M059J (cell line): ENCODE results near the gene MCM5. TPM values are rescaled to one million over a fixed set of nuclear protein-coding genes. Genes with fewer than 3 reads are reported as not detected.
A peak's percentile ranks its signal among the peaks of the same experiment; 100 is the strongest.
"Not testable (repeated sequence)": the region's sequence is repeated elsewhere in the genome, so short reads cannot be mapped to it uniquely, and the experiment has no call there.

ENCODE experiments used
- DNase-seq: peaks from one replicate; pipeline ENCODE4 v3.0.0-alpha.2; 2012; ENCODE audit warnings: low read depth
- total RNA-seq: library from RNA; depleted of rRNA; stranded (reverse); fragments of >200 nt; shearing (Covaris generic); gene quantifications from 2 replicates; pipeline ENCODE4 v1.2.3, GENCODE V29; 2014

The MCM5 gene
- total RNA-seq, 1 experiment from 2014 or later = 88.6 TPM

DNA sequence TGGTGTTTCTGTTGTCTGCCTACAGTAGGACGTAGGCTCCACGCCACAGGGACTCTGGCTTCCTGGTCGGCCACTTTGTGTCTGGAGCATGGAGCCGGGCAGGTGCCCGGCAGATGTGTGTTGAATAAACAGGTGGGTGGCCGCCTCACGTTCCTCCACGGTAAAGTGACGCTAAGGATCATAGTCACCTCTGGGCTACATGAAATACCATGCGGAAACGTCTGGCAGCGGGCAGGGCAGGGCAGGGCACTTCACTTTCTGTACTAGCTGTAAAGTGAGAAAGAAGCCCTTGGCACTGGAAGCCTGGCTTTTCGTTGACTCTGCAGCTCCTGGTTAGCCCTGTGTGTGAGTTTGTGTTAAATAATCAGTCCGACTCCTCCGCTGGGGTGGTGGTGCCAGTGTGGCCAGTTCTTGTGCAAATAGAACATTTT lies 52.4 kb downstream of the MCM5 start:
- DNase-seq = no peak

DNA sequence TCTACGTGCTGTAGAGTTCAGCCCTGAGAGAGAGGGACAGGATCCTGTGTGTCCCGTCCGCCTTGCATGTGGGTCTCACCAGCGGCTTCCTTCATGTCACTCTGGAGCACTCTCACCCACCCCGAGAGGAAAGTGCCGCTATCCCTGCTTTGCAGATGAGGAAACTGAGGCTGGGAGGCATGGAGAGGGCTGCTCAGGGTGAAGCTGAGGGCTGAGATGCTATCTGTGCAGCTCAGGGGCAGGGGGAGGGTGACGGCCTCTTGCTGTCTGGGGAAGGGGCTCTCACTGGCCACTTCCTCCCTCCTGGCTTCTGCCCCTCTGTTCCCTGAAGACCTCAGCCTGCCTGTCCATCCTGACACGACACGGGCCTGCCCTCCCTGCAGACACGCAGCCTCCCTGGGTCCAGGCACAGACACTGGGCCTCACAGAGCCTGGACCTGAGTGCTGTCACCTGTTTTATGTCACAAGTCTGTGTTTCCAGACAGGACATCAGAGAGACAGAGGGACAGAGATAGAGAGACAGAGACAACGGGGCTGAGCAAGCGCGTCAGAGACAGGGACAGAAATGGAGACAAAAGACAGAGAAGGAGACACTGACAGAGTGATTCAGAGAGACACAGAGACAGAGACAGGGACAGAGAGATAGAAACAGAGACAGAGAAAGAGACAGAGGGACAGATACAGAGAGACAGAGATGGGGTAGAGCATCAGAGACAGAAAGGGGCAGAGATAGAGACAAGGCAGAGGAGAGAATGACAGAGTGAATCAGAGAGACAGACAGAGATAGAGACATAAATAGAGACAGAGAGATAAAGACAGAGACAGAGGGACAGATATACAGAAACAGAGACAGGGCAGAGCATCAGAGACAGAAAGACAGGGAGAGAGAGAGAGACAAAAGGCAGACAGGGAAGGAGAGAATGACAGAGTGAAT lies 53.1 kb downstream of the MCM5 start:
- no peak for DNase-seq

DNA sequence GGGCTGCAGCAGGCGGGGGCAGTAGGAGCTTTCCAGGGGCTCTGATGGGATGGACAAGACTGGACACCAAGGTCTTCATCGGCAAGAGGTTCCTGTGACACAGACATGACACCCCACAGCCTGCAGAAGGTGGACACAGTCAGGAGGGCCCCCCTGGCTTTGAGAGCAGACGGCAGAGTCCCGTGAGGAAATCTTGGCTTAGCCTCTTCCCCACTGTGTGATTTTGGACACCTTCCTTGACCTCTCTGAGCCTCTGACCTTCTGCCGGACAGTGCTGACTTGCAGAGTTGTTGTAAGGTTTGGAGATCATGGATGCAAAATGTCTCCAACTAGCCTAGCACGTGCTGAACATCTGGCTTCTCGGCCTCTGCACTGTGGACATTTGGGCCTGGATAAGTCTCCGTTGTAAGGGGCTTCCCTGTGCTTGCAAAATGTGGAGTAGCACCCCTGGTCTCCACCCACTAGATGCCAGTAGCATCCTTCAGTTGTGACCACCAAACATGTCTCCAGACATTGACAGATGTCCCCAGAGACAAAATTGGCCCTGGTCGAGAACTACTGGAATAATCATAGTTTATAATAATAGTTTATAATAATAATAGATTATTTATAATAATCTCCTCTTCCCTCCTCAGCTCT lies 54.6 kb downstream of the MCM5 start:
- DNase-seq = no peak

DNA sequence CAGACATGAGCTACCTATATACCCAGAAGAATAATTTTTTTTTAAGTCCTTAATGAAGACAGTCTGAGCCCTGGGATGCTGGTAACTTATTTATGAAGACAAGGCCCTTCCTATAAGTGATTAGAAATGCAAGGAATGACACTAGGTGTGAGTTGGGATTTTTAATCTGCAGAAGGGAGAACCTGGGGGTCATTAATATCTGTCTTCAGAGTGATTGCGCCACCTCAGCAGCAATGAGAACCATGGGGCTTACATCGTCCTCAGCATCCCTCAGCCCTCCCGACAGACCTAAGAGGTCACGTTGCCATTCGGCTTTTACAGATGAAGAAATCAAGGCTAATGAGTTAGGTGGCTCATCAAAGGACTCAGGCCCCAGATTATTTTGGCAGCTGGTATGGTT lies 55.6 kb downstream of the MCM5 start:
- no peak for DNase-seq

DNA sequence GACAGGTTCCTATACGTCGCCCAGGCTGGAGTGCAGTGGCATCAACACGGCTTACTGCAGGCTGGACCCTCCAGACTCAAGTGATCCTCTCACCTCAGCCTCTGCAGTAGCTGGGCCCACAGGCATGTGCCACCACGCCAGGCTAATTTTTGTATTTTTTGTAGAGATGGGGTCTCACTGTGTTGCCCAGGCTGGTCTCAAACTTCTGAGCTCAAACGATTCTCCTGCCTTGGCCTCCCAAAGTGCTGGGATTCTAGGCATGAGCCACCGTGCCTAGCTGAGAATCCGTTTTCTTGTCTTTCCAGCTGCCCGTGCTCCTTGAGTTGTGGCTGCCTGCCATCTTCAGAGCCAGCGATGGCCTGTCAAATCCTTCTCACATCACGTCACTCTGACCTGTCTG lies 56.8 kb downstream of the MCM5 start:
- no peak for DNase-seq

DNA sequence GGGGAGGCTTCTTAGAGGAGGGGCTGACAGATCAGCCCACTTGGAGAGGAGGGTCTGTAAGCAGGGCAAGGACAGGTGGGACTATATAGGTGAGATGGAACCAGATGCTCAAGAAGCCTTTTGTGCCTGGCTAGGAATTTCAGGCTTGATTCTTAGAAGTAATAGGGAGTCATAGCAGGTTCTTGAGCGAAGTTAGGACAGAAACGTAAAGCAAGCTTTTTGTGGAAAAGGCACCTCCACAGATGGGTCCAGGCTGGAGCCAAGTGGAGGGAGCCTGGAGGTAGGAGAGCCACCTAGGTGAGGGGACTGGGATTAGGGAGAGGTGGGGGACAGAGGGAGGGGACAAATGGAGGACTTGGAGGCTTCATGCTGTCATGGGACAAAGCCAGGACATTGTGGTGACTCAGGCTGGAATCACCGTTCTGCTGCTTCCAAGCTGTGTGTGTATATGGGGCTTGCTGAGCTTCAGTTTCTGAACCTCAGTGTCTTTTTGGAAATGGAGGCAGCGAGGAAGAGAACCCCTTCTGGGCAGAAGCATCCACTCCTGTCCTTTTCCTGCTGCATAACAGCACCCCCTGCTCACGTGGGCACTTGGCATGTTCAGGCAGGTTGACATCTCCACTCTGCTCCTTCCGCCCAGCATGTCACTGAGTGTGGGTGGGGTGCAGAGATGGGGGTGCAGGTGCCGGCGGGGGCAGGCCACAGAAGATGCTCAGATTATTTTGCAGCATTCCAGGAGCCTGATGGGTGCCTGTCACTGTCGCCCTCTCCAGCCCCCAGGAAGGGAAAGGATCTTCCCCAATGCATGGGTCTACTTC lies 58.0 kb downstream of the MCM5 start:
- no peak for DNase-seq

DNA sequence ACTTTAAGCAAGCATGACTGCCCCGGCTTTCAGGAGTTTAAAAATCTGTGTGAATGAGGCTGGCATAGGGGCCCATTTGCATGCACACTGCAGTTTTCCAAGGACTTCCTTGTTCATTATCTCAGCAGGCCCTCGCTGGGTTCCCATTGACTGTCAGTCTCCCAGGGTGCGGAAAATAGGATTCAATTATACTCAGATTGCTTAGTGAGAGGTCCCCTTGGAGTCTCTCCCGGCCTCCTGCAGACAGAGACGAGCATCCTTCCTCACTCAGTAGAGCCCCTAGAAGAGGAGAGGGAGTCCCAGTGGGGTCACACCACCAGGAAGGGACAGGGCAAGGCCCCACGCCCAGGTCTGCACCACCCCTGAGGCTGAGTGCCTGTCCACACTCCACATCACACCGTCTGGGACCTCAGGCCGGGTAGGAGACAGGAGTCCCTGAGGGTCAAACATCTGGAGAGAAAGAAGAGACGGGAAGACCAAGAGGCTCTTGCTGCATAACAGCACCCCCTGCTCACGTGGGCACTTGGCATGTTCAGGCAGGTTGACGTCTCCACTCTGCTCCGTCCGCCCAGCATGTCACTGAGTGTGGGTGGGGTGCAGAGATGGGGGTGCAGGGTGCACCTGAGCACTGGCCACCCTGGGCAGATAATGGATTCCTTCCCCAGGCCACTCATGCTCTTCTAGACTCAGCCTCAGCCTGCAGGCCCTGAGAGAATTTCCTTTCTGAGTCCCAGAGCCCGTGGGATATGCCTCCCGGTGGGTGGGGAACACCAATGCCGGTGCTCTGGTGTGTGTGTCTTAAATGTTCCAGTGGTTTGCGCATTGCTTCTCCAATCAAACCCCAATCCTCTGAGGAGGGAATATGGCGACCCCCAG lies 58.8 kb downstream of the MCM5 start:
- DNase-seq = no peak

DNA sequence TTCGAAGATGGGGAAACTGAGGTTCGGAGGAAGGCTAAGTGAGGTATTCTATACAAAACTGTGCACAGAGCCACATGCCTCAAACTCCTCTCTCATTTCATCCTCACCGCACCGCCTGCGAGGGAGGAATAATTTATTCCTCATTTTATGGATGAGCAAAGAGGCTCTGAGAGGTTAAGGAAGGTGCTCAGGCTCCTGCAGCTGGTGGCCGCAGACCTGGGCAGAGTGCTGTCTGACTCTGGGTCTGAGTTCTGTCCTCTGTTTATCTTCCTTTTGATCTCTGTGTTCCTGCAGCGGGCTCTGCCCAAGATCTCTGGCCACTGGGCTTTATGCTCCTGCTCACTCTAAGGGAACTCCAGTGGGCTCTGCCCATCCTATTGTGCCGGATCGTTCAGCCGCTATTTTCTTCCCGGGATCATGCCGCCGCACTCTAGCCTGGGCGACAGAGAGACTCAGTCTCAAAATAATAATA lies 59.5 kb downstream of the MCM5 start:
- no peak for DNase-seq

DNA sequence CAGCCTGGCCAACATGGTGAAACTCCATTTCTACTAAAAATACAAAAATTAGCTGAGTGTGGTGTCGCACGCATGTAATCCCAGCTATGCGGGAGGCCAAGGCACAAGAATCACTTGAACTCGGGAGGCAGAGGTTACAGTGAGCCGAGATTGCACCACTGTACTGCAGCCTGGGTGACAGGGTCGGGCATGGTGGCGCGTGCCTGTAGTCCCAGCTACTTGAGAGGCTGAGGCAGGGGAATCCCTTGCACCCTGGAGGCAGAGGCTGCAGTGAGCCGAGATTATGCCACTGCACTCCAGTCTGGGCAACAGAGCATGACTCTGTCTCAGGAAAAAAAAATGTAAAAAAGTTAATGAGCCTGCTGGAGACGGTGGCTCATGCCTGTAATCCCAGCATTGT lies 60.0 kb downstream of the MCM5 start:
- not testable (repeated sequence) for DNase-seq

DNA sequence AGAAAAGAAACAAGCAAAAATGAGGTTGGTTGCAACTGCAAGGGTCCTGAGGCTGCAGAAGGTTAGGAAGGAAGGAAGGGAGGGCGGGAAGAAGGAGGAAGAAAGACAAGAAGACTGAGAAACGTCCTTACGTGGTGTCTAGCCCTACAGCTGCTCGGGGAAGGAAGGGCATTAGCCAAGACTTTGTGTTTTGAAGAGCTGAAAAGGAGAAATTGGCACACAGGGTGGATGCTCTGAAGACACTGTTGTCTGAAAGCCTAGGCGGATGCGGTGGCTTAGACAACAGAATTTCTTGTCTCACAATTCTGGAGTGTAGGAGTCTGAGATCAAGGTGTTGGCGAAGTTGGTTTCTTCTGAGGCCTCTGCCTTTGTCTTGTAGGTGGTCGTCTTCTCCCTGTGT lies 60.7 kb downstream of the MCM5 start:
- DNase-seq = no peak

DNA sequence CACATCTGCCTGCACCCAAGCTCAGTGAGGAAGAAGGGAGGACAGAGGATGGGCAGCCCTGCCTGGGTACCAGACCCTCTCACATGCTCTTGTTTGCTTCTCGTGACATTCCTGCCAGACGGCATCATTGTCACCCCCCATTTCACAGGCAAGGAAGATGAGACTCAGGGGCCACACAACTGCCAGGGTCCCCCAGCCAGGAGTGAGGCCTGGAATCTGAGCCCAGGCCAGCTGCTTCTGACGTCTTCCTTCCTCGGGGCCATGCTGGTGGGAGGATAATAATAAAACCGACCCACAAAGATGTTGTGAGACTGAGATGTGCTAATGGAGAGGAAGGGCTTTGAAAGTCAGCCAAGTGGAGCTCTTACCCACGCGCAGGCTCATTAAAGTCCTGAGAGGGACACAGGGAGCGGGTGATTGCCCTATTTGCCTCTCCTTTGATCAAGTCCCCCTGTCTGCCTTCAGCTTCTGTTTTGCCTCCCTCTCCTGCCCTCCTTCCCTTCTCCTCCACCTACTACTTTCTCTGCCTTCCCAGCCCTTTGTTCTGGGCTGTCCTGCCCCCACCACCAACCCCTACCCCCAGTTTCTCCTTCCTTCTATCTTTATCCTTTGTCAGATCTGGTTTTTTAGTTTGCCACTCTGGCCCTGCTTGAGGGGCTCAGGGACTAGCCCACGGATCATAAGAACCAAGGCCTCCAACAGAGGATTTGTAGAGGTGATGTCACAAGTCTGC lies 62.7 kb downstream of the MCM5 start:
- no peak for DNase-seq

DNA sequence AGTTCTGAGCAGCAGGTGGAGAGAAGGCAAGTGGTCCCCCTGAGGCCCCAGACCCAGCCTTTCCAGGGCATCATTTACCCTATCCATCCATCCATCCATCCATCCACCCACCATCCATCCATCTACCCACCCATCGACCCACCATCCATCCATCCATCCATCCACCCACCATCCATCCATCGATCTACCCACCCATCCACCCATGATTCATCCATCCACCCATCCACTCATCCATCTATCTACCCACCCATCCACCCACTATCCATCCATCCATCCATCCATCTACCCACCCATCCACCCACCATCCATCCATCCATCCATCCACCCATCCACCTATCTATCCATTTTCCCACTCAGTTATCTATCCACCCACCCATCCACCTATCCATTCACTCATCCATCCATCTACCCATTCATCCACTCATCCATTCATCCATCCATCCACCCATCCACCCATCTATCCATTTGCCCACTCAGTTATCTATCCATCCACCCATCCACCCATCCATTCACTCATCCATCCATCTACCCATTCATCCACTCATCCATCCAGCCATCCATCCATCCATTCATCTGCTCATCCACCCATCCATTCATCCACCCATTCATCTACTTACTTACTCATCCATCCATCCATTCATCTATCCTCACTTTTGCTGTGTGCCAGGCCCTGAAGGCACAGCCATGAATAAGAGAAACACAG lies 63.4 kb downstream of the MCM5 start:
- no peak for DNase-seq

DNA sequence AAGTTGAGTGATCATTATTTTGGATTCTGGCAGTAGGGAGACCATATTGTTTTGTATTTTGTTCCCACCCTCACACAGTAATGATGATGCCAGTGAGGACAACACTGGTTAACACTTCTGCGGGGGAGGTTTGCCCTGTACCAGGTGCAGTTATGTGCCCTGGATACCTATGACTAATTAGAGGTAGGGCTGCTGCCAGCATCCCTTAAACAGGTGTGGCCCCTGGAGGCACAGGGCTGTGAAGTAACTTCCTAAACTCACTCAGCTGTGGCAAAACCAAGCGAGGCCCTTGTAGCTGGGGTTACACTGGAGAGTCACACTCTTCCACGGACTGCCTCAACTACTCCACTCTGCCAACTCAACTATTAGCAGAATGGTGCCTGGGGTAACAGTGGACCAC lies 64.5 kb downstream of the MCM5 start:
- no peak for DNase-seq

DNA sequence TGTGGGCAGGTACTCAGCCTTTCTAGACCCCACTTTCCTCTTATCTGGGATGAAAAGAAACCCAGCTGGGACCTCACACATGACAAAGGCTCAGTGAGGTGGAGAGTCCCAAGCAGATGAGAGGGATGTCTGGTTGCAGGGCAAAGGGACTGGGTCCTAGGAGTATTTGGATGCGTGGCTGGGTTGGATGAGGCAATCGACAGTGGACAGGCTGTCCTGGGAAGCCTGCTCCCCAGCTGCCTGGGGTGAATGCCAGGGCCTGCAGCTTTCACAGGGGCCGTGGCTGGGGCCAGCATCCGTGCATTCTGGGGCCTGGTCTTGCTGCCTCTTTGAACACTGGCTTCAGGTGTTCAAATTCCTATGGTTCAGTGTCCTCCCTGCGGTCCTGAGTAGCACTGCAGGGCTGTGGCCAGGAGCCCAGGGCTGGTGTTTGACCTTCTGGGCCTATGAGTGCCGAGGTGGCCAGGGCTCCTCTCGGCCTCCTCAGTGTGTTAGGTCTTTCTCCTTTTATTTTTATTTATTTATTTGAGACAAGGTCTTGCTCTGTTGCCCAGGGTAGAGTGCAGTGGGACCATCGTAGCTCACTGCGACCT lies 65.3 kb downstream of the MCM5 start:
- DNase-seq = no peak

DNA sequence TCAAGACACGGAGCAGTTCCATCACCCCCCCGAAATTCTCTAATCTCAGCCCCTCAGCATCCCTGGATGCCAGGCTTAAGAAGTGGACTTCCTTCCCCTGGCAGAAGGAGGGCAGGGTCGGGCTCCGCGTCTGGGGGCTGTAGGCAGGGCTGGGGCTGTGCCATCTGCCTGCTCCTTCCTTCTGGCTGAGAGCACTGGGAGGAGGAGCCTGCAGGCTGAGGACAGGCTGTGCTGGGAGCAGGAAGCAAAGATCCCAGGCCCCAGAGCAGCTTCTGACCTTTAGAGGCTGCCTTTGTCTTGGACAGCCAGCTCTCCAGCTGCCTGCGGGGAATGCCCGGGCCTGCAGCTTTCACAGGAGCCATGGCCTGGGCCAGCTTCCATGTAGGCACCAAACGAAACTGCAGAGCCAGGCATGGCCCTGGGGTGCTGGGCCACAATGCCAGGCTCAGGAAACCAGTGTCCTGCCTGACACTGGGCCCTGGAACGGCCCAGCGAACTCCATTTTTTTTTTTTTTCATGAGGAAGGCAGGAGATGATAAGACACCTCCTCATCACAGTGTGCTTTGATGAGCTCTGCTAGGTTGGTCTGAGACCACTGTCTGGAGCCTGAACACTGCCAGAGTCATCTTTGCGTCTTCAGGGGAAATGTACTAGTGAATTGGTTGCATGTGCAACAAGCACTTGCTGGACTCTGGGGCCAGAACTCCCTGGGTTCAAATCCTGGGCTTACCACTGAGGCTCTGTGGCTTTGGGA lies 67.9 kb downstream of the MCM5 start:
- DNase-seq = no peak

DNA sequence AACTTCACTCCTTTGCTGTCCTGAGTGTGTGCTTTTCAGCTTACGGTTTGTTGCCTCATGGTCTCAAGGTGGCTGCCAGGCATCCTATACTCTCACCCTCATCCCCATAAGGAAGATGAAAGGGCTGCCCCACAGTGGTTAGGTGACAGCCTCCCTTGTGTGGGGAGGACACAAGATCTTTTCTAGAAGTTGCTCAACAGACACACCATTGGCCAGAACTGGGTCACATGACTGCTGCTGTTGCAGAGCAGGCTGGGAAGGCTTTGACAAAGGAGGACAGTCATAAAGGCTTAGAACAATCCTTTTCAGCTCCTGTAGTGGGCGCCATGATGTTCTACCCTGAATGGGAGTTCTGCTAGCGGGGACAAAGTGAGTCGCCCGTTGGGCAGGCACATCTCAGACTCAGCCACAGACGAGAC lies 71.0 kb downstream of the MCM5 start:
- DNase-seq = peak; percentile 54

DNA sequence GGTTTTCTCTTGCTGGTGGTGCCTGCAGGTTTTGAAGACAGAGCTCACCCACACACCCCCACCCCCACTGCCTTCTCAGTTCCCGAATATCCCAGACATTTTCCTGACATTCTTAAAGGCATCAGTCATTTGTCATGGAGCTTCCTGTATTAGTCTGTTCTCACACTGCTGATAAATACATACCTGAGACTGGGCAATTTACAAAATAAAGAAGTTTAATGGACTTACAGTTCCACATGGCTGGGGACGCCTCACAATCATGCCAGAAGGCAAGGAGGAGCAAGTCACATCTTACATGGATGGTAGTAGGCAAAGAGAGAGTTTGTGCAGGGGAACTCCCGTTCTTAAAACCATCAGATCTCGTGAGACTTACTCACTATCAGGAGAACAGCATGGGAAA lies 71.6 kb downstream of the MCM5 start:
- DNase-seq = peak; percentile 30

DNA sequence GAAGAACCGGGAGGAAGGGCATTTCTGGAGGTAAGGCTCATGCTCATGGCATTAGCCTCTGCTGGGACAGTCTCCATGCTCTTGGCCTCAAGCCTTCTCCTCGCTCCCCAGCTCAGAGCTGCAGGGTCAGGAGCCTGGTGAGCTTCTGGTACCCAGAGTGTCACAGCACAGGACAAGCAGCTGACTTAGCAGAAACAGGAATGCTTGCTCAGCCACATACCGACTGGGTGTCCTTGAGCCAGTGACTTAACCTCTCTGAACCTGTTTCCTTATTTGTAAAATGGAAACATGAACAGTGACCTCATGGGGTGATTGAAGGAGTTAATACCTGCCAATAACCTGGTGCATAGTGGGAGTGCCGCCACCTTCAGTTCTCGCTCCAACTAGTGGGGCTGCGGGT lies 72.5 kb downstream of the MCM5 start:
- DNase-seq = no peak

DNA sequence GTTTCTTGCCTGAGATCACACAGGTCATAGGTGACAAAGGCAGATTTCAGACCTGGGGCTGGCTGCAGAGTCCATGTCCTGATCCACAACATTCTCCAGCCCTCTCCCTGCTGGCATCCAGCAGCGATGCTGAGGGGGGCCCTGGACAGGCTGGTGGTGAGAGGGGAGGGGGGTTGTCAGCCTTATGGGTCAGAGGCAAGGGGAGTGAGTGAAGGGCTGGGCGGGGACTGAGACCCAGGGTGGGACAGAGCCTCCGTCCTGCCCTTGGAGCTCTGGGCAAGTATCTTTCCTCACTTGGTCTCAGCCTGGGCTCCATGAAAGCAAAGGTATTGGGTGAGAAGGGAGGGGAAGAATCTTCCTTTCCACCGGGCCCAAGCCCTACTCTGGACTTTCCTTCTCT lies 74.0 kb downstream of the MCM5 start:
- no peak for DNase-seq
